DOHH2 (cell line): ENCODE data around the gene KRT84.

Experiments
- EZH2phosphoT487 ChIP-seq: fragments of 200-600 bp; sonication (generic); IDR thresholded peaks from 2 replicates; pipeline ENCODE4 v1.6.1; 2017; ENCODE audit warnings: borderline replicate concordance, mild to moderate bottlenecking, antibody characterized with exemption, low read length, moderate library complexity, mixed read lengths
- TF ChIP-seq, protein P1 (sequence below): fragments of 200-600 bp; sonication (generic); IDR thresholded peaks from one replicate; pipeline ENCODE4 v1.5.1; 2014; ENCODE audit warnings: antibody characterized with exemption, mild to moderate bottlenecking, low read depth, low read length; ENCODE audit not compliant: poor library complexity, severe bottlenecking

- TF ChIP-seq, protein P1, sequence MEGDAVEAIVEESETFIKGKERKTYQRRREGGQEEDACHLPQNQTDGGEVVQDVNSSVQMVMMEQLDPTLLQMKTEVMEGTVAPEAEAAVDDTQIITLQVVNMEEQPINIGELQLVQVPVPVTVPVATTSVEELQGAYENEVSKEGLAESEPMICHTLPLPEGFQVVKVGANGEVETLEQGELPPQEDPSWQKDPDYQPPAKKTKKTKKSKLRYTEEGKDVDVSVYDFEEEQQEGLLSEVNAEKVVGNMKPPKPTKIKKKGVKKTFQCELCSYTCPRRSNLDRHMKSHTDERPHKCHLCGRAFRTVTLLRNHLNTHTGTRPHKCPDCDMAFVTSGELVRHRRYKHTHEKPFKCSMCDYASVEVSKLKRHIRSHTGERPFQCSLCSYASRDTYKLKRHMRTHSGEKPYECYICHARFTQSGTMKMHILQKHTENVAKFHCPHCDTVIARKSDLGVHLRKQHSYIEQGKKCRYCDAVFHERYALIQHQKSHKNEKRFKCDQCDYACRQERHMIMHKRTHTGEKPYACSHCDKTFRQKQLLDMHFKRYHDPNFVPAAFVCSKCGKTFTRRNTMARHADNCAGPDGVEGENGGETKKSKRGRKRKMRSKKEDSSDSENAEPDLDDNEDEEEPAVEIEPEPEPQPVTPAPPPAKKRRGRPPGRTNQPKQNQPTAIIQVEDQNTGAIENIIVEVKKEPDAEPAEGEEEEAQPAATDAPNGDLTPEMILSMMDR = no peak
- no peak for TF ChIP-seq EZH2phosphoT487
Measured at GRCh38 chr12:52403561-52403960, 18.1 kb upstream of the KRT84 start.
